GM18858 (cell line): ENCODE results near the gene BRD3OS.

Experiments
- ATAC-seq: cut with Tn5 transposase; IDR thresholded peaks from one replicate; pipeline ENCODE4 v1.9.1; 2021; ENCODE audit not compliant: unreplicated experiment

The BRD3OS gene

DNA sequence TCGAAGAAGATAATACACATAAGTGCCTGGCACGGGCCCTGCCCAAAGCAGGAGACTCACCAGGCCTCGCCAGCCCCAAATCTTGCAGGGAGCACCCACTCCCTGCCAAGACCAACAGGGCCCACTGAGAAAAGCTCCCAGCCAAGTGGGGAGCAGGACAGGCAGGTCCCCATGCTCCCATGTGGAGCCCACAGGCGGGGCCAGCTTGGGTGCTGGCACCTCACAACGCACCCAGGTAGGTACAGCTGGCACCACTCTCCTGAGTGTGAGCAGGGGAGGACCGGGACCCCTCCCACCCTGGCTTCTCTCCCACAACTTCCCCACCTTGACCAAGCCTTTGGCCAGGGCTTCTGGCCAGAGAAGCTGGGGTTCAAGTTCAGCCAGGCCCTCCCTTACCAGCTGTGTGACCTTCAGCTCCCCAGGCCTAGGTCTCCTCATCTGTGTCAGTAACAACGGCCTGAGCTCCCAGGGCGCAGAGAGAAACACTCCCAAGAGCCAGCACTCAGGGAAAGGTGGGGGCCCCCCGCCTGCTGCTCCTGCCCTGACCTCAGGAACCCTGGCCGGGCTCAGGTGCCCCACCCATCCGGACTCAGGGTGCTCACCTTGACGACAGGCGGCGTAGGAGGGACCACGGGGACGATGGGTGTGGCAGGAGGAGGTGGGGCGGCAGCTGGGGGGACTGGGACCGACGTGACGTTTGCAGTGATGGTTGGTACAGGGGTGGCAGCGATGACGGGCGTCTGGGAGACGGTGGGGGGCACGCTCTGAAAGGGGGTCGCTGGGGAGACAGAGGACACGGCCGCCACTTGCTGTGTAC is 24.7 kb downstream of the BRD3OS start:
- no peak for ATAC-seq

DNA sequence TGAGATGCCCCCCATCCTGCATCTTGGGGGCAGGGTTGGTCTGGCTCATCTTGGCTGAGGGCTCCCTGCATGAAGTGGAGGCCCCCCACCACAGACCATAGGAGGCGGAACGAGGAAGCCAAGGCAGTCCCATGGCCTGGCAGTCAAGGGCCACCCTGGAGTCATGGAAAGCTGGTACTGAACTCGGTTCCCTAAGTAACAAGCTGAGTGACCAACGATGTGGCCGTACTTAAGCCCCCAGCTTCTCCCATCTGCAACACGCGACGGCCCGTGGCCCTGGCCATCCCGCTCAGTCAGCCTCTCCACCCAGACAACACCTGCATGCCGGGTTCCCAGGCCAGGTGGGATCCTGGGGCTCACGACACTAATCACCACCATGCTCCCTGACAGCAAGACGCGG is 25.4 kb downstream of the BRD3OS start:
- ATAC-seq: no peak

DNA sequence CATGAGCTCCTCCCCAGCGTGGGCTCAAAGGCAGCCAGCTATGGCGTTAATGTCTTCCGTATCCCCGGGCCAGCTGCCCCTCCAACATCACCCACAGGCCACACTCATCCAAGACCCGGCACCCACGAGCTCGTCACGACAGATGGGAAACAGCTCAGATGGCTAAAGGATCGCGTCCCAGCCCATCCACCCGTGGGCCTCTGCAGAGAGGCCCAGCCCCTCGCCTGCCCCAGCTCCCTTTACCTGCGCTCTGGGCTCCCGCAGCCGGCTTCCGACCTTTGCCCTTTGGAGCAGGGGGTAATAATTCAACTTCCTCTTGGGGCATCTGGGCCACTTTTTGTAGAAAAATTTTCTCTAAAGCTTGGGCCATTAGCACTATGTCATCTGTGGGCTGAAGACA is 26.0 kb downstream of the BRD3OS start:
- ATAC-seq: no peak

DNA sequence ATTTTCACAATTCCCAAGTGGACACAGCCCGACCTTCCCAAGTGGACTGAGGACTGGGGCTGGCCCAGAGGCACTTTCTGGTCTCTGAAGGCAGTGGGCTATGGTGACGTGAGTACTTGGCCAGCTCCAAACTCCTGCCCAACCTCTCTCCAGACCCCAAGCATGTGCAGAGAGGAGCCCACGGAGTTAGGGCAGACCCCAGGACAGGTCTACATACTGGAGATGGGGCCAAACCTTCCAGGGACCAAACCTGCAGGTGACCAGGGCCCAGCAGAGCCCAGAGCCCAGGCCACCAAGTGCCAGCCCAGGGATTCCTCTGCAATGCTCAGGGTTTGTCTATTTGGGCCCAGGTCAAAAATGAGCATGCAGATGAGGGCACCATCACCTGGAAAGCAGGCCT is 27.2 kb downstream of the BRD3OS start:
- no peak for ATAC-seq

DNA sequence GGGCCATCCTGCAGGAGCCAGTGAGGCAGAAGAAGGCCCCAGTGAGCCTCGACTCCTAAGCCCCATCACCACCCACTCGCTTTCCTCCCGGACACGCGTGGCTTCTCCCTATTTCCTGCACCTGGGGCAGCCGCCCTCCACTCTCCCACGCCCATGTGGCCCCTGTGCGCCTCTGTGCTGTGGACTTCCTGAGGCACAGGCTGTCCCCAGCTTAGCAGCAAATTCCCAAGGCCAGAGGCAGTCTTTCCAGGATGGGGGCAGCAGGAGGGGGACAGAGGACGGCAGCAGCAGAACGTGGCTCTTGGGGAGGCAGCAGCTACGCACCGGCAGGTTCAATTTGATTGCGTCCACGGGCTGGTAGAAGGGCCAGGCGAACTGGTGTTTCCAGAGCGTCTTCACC is 27.7 kb downstream of the BRD3OS start:
- ATAC-seq: no peak

DNA sequence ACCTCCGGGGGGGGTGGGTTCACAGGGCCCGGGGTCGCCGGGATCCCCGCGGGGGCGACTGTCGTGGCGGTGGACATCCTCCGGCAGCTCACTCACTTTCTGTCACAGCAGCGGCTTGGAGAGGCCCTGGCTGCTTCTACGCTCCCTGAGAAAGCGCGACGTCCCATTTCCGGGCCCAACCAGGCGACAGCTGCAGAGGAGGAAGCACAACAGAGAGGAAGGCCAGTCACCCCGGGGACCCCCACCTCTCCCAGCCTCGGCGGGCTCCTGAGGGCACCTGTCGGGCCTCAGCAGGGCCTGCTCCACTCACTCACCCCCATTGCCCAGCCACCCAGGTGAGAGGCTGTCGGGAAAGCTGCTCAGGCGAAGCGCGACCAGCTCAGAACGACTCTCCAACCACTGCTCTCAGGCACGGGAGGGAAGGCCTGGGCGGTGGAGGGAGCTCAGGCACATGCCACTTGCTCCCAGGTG is 28.2 kb downstream of the BRD3OS start:
- ATAC-seq: no peak

DNA sequence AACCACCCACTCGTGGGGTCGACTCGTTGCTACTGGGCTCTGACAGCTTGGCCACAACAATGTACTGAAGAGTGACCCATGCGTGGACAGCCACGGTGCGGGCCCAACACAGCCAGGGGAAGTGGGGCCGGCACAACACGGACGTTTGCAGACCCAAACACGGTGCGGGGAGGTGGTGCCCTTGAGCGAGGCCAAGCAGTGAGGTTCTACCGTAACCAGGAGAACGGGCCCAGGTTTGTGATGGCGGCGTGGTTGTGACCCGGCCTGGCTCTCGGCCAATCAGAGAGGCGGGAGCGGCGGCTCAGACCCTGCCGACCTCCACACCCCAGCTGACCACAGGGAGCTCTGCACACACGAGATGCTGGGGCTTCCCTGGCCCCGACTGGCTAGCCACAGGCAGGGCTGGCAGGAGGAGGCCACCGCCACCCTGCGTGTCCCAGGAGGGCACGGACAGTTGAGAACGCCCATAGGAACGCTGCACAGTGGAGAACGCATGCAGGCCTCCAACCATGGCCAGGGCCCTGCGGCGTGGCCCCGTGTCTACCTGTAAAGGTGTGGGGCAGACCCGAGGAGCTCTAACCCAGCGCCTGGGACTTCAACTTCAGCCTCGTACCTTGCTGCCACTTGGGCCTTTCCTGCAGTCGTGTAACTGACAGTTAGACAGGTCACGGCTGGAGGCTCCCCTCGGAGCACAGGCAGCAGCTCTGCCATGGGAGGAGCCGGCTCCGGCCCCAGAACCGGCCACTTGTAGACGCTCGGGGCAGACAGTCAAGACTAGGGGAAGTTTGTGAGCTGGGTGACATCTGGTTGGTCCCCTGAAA is 28.9 kb downstream of the BRD3OS start:
- ATAC-seq: no peak

DNA sequence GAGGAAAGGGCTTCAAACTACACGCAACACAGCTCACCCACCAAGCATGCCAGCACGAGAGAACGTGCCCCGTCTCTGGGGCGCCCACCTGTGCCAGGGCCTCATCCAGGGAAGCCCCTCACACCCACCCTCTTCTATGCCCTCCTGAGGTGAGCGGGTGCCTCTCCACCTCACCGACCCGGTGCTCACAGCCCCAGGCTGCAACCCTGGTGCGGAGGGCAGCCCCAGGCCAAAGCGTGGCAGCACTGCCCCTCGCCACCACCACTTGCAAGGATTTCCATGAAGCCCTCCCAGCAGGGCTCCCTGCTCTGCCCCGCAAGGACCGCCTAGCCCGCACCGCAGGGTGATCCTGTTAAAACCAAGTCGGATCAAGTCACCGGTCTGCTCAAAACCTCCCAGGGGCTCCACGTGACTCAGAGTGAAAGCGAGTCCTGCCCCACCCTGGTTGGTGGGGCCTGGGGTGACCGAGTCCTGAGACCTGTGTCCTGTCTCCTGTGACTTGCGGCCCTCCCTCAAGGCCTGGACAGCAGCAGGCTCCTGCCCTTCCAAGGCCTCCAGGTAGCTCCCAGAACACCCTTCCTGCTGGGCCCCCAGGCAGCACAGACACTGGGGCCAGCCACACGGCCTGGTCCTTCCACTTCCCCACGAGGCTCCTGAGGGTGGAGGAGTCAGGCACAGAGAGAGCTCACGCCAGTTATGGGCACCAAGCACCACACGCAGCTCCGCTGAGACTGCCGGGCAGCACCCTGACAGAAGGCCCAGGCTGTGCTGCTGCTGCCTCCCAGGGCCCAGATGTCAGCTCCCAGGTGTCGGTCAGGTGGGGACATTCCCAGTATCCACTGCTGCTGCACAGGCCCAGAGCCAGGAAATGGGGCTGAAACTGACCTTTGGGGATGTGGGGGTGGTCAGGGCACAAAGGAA is 29.9 kb downstream of the BRD3OS start:
- no peak for ATAC-seq

DNA sequence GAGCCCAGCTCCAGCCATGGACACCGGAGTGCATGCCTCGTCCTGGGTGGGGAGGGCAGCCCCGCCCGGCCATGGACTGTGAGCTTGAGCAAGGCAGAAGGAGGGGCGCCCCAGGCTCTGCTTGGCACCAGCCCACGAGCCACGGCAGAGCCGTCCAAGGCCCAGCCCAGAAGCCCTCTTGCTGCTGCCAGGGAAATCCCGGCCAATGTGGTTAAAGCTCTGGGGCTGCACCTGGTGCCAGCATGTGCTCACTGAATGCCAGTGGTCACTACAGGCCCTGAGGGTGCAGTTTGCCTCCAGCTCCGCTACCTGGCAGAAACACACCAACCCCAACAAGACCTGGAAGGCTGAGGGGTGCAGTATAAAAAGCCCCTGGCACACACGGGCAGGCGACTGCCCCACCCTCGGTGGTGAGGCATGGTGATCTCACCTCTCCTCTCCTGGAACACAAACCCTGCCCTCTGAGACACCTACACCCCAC is 30.7 kb downstream of the BRD3OS start:
- ATAC-seq: no peak

DNA sequence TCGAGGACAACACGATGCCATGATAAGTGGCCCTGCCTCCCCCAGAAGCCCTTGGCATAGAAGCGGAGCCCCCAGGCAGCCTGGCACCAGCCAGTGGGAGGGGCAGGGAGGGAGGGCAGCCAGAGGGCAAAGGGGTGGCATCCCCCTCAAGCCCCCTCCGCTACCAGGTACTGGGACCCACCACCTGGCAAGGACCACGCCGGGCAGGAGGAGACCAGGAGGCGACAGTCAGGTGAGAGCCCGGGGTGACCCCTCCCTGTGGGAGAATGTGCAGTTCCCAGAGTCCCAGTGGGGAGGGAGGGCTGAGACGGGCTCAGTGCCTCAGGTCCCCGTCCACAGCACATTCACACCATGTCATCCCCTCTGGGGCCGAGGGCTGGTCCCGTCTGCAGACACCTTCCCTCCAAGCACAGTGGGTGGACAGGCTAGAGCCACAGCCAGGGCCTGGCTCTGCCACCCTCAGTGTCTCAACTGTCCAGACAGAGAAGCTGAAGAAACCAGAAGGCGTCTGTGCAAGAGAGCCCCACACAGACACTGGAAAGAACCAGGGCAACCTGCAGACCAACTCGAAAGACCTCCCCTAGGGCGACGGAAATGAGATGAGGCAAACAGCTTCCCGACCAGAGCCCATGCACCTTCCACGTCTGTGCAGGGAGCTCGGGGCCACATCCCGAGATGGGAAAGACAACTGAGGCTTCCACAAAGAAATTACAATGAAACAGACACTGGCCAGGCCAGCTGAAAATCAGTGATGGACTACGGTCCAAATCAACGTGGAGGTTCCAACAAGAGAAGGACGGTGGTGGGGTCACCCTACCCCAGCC is 31.4 kb downstream of the BRD3OS start:
- no peak for ATAC-seq

DNA sequence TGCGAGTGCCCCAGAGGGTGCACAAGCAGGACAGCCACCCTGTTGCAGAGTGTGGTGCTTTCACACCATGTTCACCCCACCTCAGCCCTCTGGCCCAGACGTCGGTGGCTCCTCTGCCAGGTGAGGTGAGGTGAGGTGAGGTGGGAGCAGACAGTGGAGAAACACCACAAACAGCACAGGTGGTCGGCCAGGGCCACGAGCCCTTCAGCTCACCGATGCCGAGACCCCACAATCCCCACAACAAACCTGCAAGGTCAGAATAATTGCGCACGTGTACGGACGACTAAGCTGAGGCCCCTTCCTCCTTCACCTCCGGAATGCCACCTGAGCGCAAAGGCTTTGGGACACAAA is 32.0 kb downstream of the BRD3OS start:
- no peak for ATAC-seq

DNA sequence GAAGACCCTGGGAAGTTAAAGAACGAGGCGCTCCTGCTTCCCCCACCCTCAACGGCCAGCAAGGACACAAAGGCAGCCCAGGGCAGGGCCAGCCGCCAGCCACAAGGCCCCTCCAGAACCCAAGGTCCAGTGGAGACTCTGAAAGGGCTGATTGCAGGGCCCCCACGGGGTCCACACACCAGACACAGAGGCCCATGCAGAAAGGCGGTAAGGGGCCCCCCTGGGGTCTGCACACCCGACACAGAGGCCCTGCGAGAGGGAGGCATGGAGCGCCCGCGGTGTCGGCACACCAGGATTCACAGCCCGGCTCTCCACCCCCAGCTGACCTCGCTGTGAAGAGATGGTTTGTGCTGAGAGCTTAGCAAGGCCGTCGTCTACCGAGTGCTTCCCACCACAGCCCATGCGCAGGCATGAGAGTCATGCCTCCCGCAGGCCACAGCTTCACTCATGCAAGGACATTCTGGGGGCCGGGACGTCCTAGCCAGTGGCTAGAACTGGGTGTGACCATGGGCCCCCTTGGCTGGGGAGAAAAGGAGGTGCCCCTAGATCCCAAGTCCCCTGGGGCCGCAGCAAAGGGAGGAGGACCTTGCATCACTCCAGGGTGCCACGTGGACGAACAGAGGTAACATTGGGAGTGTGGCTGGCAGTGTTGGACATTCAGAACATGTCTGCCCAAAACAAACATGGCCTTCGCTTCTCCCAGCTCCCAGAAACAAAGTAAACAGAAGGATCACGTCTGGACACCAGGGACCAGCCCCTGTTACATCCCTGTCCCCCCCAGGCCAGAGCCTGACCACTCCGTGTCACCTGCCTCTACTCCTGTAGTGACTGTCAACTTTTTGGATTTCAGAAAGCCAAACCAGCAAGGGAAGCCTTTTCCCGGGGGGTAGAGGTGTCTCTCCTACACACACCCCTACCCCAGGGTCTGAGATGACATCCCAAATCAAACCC is 32.7 kb downstream of the BRD3OS start:
- ATAC-seq: no peak

DNA sequence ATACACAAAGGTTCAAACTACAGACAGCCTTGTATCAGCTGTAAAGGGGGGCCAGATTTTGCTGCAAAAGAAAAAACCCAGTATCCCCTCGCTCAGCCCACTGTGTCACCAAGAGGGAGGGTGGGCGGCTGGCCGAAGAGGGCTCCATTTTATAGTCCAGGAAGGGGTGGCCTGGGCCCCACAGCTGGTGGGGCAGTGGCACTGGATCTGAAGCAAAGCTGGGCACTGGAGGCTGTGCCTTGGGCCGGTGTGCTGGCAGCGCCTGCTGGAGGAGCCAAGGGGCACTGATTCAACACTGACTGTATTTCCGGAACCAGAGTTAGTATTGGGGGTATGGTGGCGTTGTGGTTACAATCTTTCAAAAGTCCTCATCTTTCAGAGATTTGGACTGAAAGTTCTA is 33.4 kb downstream of the BRD3OS start:
- ATAC-seq: no peak

DNA sequence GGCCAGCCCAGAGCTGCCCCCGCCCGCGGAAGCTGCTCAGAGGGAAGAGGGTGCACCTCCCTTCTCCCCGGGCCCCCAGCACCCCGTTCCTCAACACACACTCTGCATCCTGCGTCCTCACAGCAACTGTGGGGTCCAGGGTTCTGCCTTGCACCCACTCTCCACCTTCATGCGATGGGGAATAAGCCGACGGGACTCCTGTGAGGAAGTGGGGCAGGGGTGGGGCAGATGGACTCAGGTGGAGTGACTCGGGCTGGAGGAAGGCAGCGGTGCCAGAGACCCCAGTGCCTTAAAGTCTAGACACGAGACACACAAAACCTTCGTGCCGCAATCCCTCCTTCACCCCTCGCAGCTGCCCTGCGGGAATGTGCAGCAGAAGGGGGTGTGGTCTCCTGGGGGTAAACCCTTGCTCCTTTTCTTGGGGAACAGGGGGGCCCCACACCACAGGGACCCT is 33.9 kb downstream of the BRD3OS start:
- ATAC-seq: no peak

DNA sequence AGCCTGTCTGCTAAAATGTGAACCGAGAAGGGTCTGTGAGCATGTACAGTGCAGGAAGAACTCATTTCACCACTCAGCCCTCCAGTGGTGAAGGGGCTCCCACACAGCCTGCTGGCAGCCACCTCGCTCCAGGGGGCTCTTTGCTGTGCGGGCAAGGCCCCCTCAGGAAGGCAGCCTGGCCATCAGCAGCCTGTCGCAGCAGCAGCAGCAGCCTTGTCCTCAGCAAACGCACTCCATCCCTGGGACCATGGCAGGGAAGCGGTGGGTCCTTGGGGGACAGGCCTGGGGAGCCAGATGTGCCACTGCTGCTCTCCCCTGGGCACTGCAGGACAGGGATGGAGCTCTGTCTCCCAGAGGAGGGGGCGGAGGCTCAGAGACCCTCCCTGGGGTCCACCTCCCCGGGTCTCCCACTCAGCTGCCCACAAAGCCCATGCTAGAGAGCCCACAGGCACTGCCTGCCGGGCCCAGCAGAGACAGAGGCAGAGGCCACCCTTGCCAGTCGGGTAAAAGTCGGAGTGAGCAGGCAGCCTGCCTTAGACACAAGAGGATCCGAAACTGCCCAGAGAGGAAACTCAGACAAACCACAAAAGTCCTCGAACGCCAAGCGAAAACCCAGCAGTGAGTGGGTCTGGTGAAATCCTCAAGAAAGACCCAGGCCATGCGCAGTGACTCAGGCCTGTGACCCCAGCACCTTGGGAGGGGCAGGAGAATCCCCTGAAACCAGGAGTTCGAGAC is 34.5 kb downstream of the BRD3OS start:
- ATAC-seq: no peak

DNA sequence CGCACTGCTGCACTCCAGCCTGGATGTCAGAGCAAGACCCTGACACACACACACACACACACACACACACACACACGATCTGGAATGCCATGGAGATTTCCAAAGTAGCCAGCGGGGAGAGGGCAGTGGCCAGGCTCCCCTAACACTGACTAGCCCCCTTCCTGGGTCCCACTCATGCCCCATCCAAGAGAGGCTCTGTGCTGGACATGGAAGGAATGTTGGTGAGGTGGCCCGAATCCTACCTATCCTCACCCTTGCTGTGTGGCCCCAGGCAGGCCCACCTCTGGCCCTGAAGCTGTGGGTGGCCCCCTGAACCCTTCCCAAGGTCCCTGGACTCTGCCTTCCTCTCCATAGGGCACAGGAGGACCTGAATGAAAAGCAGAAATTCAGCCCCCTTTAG is 35.3 kb downstream of the BRD3OS start:
- ATAC-seq: no peak

DNA sequence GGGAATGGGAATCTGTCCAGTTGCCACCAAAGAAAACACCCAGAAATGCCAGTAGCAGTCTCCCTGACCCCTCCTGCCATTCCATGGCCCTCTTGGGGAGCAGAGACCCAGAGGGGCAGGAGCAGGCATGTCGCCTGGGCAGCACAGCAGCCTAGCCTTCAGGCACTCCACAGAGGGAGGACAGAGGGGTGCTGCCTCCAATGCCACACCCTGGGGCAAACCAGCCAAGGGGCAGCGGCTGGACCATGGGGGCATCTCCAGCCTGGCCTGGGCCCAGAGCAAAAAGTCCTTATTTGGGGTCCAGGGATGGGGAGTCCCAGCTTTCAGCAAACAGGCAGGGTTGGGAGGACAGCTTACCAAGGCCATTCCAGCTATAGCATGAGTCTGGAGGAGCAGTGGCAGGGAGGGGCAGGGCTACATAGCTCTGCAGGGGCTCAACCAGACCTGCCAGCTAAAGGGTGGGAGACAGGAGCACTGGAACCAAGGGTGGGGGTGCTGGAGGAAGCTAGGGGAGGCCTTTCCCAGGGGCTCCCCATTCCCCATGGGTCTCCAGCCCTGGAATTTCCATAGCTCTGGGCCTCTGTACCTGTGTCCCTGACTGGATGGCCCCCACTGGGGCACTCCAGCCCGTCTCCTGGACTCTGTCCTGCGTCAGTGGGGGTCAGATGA is 35.9 kb downstream of the BRD3OS start:
- no peak for ATAC-seq
